DND-41 (cell line): ENCODE measurements around the gene UBALD1.

Source experiments
- EZH2 ChIP-seq: IDR thresholded peaks from 3 replicates; pipeline ENCODE4 v1.6.1; 2012; ENCODE audit warnings: borderline replicate concordance, low read depth, mild to moderate bottlenecking, moderate library complexity, low read length, inconsistent platforms; ENCODE audit not compliant: severe bottlenecking
- TF ChIP-seq, protein P1 (sequence below): IDR thresholded peaks from 2 replicates; pipeline ENCODE4 v1.5.1; 2012; ENCODE audit warnings: borderline replicate concordance, low read length, moderate library complexity, mild to moderate bottlenecking; ENCODE audit not compliant: poor library complexity, severe bottlenecking; ENCODE audit errors: extremely low read depth

DNA sequence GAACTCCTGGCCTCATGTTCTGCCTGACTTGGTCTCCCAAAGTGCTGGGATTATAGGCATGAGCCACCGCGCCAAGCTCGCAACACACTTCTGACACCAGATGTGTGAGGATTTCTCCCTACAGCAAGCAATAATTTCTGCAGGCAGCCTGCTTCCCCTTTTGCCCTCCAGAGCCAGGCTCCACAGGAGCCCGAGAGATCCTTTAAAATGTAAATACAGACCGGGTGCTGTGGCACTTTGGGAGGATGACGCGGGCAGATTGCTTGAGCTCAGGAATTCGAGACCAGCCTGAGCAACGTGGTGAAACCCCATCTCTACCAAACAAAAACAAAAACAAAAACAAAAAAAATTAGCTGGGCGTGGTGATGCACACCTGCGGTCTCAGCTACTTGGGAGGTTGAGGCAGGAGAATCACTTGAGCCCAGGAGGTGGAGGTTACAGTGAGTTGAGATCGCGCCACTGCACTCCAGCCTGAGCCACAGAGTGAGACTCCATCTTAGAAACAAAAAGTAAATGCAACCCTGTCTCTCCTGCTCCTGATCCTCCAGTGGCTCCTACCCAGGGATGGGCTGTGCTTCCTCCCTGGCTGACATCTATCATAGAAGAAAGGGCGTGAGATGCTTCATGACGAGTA, 43.9 kb downstream of the UBALD1 start:
- TF ChIP-seq EZH2 = no peak
- TF ChIP-seq, protein P1, sequence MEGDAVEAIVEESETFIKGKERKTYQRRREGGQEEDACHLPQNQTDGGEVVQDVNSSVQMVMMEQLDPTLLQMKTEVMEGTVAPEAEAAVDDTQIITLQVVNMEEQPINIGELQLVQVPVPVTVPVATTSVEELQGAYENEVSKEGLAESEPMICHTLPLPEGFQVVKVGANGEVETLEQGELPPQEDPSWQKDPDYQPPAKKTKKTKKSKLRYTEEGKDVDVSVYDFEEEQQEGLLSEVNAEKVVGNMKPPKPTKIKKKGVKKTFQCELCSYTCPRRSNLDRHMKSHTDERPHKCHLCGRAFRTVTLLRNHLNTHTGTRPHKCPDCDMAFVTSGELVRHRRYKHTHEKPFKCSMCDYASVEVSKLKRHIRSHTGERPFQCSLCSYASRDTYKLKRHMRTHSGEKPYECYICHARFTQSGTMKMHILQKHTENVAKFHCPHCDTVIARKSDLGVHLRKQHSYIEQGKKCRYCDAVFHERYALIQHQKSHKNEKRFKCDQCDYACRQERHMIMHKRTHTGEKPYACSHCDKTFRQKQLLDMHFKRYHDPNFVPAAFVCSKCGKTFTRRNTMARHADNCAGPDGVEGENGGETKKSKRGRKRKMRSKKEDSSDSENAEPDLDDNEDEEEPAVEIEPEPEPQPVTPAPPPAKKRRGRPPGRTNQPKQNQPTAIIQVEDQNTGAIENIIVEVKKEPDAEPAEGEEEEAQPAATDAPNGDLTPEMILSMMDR = no peak
